Inflammatory macrophage (primary cell): ENCODE data around the gene SEPTIN5.

ENCODE experiments used
- DNase-seq, 2 donors: peaks; one replicate each; pipeline ENCODE4 v3.0.0-alpha.2; 2020 to 2022

SEPTIN5 gene

GRCh38 chr22:19705181-19705934, 8.9 kb upstream of the SEPTIN5 start:
- DNase-seq: no peak

DNA sequence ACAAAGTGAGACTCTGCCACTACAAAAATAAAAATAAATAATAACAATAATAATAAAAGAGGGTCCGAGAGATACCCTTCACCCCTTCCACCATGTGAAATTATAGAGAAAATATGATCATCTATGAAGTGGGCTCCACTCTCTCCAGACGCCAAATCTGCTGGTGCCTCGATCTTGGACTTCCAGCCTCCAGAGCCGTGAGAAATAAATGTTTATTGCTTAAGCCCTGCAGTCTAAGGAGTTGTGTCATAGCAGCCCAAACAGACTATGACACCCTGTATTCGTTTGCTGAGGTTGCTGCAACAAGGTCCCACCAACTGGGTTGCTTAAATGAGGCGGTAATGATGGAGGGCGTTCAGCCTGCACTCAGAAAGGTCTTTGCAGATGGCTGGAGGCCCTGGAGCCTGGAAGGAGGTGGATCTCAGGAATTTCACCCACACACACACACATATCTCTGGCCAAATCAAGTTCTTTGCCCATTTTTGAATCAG, 7.6 kb upstream of the SEPTIN5 start:
- DNase-seq: peak in 1 of 2 donors; percentile 7

- DNase-seq: no peak
These were observed 6.7 kb upstream of the SEPTIN5 start for GRCh38 chr22:19707347-19708290.

GRCh38 chr22:19708321-19709011, 5.8 kb upstream of the SEPTIN5 start:
- DNase-seq: no peak

- no peak for DNase-seq
These were observed 5.1 kb upstream of the SEPTIN5 start for GRCh38 chr22:19709063-19709769.

- DNase-seq: no peak
These were observed 4.1 kb upstream of the SEPTIN5 start for GRCh38 chr22:19710020-19710768.

DNA sequence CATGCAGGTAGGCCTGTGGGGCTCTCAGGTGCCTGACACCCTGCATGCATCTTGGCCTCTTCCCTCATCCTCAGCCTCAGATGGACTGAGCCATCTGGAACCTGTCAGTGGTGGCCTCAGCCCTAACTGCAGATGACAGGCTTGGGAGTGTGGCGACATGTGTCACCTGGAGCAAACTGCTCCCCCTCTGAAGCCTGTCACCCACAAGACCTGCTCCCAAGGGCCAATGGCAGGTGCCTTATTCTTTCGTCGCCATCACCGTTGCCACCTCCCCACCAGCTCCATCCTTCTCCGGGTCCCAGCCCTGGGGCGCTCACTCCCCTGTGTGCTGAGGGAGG, 3.6 kb upstream of the SEPTIN5 start:
- DNase-seq: no peak

- DNase-seq: no peak
These were observed 1.1 kb upstream of the SEPTIN5 start for GRCh38 chr22:19713245-19713644.

DNA sequence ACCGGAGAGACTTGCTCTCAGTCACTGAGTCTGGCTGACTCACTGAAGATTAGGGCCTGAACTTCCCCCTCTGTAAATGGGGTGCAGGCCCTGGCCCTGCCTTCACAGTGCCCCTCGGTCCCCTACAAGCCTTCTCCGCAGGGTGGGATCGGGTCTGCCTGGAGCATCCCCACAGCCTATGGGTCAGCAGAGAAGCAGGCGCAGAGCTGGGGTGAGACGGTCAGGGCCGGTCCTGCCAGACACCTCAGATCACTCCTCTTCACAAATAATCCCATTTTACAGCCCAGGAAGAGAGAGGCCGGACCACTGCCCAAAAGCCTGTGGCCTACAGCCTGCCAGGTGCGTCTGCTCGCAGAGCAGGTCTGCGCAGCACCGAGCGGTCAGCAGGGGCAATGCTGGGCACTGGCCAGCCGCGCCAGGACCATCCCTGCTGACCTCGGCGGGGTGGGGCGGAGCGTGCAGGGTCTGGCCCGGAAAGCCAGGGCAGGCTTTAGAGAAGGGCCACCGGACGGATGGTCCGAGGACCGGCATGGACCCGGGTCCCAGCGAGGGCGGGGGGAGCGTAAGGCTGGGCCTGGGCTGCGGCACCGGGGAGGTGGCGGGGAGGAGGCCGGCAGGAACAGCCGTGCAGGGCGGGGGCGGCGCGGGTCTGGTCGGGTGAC, 522 bp upstream of the SEPTIN5 start:
- no peak for DNase-seq

DNA sequence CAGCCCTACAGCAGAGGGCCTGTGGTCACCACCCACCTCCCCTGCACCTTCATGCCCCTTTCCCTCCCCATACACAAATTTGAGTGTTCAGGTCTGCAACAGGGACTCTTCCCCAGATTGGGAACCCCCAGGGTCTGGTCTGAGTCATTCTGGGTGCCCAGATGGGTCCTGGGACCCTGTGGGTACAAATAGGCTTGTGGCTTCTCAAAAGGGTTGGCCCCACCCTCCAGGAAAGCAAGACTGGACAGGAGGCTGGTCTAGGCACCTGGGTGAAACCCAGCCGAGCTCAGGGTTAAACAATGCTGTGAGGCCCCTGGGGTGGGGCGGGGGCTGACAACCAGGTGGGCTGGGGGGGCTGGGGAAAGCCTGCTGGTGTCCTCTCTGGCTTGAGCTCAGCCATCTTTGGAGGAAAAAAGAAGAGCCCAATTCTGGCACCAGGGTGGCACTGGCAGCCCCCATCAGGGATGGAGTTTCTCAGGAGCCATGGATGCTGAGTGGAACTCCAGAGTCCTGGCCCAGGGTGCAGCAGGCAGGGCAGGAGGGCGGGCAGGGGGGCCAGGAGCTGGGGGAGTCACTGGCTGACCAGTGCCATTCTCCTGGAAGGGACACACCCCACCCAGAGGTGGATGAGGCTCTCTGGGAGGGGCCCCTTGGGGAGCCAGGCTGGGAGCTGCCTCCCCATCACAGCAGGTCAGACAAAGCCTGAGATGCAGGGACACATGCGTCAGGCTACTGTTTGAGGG, 1.1 kb downstream of the SEPTIN5 start:
- DNase-seq: no peak

DNA sequence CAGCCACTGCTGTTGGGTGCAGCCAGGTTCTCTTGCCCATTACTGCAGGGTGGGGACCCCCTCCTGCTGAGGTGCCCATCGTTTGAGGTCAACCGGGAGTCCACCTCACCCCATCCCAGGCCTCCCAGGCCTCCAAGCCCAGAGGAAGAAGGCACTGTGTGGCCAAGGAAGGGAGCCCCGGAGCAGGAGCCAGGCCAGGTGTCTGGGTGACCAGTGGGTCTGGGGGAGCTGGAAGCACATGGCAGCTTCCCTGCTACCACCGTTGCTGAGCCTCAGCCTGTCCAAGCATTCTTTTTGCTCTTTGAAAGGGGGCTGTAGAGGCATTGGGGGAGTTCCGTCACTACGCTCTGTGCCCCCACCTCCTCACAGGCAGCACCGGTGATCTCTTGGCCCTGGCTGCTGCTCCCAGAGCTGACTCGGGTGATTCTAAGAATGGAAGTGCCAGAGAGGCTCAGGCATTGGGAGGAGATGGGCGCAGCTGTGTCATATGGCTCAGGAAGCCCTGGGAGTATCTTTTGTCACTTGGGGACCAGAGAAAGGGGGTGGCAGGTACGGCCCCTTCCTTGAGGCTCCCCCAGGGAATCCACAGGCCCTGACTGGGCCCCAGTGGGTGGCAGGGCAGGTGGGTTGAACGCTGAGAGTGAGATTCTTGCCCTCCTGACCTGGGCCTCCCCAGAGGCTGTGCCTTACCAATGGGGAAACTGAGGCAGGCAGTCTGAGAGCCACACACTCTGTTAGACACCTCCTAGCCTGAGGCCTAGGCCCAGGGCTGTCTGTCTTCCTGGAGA, 1.9 kb downstream of the SEPTIN5 start:
- DNase-seq: no peak

- DNase-seq: no peak
These were observed 2.5 kb downstream of the SEPTIN5 start for GRCh38 chr22:19716829-19717105.

- DNase-seq: no peak
These were observed 2.9 kb downstream of the SEPTIN5 start for GRCh38 chr22:19717181-19717580.

DNA sequence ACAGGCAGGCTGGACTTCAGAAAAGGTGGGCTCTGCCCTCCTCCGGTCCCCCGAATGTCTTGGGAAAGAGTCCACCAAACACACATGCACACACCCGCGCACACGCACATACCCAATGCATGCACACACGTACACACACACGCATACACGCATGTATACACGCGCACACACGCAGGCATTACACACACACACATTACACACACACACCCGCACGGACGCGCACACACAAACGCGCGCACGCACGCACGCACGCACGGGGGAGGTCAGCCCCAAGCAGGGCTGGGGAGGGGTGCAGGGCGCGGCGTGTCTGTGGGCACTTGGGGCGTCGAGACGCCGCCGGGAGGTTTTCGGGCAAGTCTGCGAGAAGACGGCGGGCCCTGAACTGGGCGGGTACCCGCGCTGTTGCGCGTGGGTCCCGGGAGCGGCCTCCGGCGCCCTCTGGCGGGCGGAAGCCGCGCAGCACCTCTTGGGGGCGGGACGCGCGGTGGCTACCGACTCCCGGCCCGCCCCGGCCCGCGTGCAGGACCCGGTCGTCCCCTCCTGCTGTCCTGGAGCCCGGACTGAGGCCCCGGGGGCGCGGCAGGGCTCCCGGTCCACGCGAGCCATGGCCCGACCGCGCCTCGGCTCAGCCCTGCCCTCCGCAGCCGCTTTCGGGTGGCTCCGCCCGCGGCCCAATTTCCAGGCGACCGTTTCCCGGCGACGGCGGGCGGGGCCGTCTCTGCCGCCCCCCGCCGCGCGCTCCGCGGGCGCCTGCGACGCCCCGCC, 3.6 kb downstream of the SEPTIN5 start:
- DNase-seq: peak; percentile 70 to 73

- no peak for DNase-seq
These were observed 4.2 kb downstream of the SEPTIN5 start for GRCh38 chr22:19718456-19719049.

GRCh38 chr22:19719050-19719482, 4.8 kb downstream of the SEPTIN5 start:
- DNase-seq: no peak

DNA sequence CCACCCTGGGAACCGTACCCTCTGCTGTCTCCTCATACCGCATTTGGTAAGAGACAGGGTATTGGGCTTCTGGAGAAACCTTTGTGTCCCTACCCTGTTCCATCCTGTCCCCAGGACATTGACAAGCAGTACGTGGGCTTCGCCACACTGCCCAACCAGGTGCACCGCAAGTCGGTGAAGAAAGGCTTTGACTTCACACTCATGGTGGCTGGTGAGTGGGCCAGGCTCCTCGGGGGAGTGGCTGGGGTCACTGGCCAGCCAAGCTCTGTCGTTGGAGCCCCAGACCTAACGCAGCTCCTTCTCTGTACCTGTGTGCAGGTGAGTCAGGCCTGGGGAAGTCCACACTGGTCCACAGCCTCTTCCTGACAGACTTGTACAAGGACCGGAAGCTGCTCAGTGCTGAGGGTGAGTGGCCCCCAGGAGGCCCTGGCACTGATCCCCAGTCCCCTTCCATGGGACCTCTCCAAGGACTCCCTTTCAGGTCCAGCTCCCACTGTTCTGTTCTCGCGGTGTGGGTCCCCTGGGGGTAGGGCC, 5.3 kb downstream of the SEPTIN5 start:
- DNase-seq: no peak

DNA sequence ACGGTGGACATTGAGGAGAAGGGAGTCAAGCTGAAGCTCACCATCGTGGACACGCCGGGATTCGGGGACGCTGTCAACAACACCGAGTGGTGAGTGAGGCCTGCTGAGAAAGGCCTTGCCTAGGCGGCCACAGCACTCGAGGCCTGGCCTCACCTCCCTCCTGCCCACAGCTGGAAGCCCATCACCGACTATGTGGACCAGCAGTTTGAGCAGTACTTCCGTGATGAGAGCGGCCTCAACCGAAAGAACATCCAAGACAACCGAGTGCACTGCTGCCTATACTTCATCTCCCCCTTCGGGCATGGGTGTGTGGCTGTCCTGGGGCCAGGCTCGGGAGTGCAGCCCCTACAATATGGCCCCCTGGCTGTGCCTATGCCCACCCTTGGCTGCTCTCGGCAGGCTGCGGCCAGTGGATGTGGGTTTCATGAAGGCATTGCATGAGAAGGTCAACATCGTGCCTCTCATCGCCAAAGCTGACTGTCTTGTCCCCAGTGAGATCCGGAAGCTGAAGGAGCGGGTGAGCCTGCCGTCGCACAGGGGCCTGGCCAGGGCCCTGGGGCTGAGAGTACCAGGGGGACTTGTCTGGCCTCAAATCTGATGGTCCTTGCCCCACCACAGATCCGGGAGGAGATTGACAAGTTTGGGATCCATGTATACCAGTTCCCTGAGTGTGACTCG, 6.0 kb downstream of the SEPTIN5 start:
- DNase-seq: no peak
